ENCODE measurements around the gene PAX1.

GRCh38 chr20:21677781-21678180, 27.7 kb upstream of the PAX1 start:
- no peak for TF ChIP-seq POLR2A (IDR thresholded peaks at IDR 0.05)
- TF ChIP-seq POLR2AphosphoS5 (IDR thresholded peaks at IDR 0.05) = no peak
- no peak for TF ChIP-seq CTCF (IDR thresholded peaks at IDR 0.05)
